HG03521 (cell line): ENCODE data around the gene GZF1.

Source experiments
- ATAC-seq: cut with Tn5 transposase; IDR thresholded peaks from one replicate; pipeline ENCODE4 v1.9.1; 2021; ENCODE audit warnings: mild to moderate bottlenecking, moderate library complexity; ENCODE audit not compliant: unreplicated experiment

GZF1 gene

DNA sequence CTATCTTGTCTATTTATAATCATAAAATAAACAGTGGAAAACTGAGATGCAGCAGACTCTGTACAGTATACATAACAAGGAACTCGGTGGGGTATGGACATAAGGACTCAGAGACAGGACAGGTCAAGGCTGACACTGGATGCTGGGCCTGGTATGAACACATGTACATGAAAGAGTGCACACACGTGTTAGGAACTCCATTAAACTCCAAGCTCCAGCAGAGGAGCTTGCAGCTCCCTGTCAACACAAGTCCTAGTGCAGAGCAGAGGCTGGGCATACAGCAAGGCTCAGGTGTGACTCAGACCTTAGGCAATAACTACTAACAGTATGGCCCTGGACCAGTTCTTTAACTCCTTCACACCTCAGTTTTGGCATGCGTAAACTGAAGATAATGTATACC lies 42.2 kb downstream of the GZF1 start:
- no peak for ATAC-seq

- ATAC-seq, result no peak
These were observed 44.9 kb downstream of the GZF1 start for GRCh38 chr20:23406880-23407279.

GRCh38 chr20:23407781-23408464 lies 45.9 kb downstream of the GZF1 start:
- peak; percentile 84 for ATAC-seq

DNA sequence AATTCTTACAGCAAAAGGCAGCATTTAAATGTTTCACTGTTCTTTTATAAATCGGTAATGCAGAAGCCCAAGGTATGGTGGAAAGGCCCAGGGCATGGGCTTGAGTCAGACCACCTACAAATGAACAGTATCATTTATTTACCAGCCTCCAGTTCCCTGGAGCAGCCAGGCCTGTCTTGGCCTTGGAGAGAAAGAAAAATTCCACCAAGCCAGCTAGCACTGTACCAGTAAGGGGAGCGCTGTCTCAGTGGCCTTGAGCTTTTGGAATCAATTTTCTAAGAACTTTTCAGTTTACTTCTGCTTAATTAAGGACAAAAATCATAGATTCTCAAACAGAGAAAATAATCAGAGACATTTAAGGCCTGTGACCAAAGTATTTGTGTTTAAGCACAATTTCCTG lies 47.0 kb downstream of the GZF1 start:
- ATAC-seq, result no peak

DNA sequence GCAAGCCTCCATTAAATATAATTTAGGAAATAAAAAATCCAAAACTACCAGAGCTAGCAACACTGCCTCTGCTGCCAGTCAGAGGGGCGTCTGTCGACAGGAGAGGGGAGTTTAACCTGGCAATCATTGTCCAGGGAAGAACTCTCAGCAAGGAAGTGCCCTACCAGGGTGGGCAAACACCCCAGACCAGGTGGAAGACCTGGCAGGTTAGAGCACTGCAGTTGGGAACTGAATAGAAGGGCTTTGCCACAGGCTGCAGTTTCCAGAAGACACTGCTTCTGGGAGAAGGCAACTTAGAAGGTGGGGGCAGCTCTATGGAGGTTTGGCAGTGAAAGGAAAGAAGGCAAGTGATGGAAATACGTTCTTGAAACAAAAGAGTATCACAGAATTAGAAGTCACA lies 47.8 kb downstream of the GZF1 start:
- ATAC-seq, result no peak

- ATAC-seq, result no peak
These were observed 49.1 kb downstream of the GZF1 start for GRCh38 chr20:23410916-23411695.

GRCh38 chr20:23412026-23412425 lies 50.0 kb downstream of the GZF1 start:
- no peak for ATAC-seq

- no peak for ATAC-seq
These were observed 52.0 kb downstream of the GZF1 start for GRCh38 chr20:23413862-23414422.

DNA sequence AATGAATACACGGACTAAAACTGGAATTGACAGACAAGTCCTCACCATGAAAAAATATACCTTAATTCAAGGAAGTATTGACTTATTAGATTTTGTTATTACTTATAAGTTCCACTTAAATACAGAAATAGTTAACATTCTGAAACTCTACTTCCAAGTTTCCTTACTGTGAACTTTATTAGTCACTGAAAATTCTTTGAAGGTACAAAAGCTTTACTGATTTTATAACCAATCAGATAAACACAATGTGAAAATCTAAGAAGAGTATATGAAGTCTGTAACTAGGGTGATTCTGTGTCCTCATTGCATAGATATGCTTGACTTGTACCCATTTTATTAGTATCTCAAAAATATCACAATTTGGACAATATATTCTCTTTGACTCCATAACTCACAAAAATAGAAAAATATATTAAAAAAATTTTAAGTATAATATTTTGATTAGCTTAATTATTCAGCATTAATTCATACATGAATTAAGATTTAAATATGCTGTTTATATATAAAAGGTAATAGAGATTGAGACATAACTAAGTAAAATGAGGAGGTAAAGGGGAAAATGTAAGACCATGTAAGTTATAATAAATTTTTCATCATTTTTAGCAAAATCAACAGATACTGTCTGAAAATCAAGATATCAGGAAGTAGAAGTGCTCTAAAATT lies 52.7 kb downstream of the GZF1 start:
- ATAC-seq, result no peak

DNA sequence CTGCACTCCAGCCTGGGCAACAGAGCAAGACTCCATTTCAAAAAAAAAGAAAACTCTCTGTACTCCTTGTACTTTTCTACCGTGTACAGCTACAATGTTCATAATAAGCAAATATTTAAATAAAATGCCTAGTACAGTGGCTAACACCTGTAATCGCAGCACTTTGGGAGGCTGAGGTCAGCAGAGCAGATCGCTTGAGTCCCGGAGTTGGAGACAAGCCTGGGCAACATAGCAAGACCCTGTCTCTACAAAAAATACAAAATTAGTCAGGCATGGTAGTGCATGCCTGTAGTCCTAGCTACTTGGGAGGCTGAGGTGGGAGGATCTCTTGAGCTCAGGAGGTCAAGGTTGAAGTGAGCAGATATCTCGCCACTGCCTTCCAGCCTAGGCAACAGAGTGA lies 53.6 kb downstream of the GZF1 start:
- ATAC-seq, result no peak

- ATAC-seq, result no peak
These were observed 54.1 kb downstream of the GZF1 start for GRCh38 chr20:23415959-23416583.

DNA sequence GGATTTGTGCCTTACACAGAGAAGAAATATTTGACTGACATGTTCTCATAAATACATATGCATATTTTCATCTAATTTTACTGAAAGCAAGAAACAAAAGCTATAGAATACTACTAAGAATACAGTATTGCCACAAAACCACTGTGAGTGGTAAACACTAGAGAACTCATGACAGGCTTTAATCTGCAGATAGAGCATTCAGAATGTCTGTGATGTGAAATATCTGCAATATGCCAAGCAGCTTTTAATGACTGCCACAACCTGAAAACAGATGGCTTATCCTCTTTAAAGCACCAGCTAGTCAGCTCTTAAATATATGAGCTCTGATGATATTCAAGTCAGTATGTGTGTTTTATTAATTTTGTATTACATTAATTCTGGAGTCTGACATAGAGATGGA lies 55.9 kb downstream of the GZF1 start:
- ATAC-seq, result no peak

- no peak for ATAC-seq
These were observed 57.6 kb downstream of the GZF1 start for GRCh38 chr20:23419657-23419994.

- no peak for ATAC-seq
These were observed 58.3 kb downstream of the GZF1 start for GRCh38 chr20:23419995-23420901.

- ATAC-seq, result peak; percentile 96
These were observed 59.3 kb downstream of the GZF1 start, which contains the start of gene NAPB for GRCh38 chr20:23420943-23421931. Gene NAPB, minus strand, starts transcription at chr20:23421488. Its CDS starts 86 bp downstream, at chr20:23421402.
